HEK293T (cell line): Measurements from ENCODE around the gene THEM4.
"Not testable (repeated sequence)": the region's sequence is repeated elsewhere in the genome, so short reads cannot be mapped to it uniquely, and the experiment has no call there.

Experiments
- ARNT ChIP-seq: fragments of 450-650 bp; IDR thresholded peaks from 2 replicates; pipeline ENCODE4 v1.6.1; 2017; ENCODE audit warnings: mild to moderate bottlenecking
- BHLHE40 ChIP-seq: fragments of 450-650 bp; IDR thresholded peaks from 2 replicates; pipeline ENCODE4 v1.6.1; 2016; ENCODE audit warnings: mild to moderate bottlenecking, moderate library complexity, borderline replicate concordance
- CTBP1 ChIP-seq: fragments of 450-650 bp; IDR thresholded peaks from 2 replicates; pipeline ENCODE4 v1.6.1; 2016; ENCODE audit warnings: borderline replicate concordance
- ELF4 ChIP-seq: fragments of 450-650 bp; IDR thresholded peaks from 2 replicates; pipeline ENCODE4 v1.6.1; 2017; ENCODE audit warnings: antibody characterized with exemption
- FOXA1 ChIP-seq: fragments of 450-650 bp; IDR thresholded peaks from 2 replicates; pipeline ENCODE4 v1.6.1; 2016; ENCODE audit warnings: mild to moderate bottlenecking
- FOXK2 ChIP-seq: fragments of 450-650 bp; IDR thresholded peaks from 2 replicates; pipeline ENCODE4 v1.6.1; 2016; ENCODE audit warnings: mild to moderate bottlenecking
- FOXM1 ChIP-seq: fragments of 450-650 bp; IDR thresholded peaks from 2 replicates; pipeline ENCODE4 v1.6.1; 2017; ENCODE audit warnings: mild to moderate bottlenecking, borderline replicate concordance
- HDGF ChIP-seq: fragments of 450-650 bp; IDR thresholded peaks from 2 replicates; pipeline ENCODE4 v1.6.1; 2017; ENCODE audit warnings: antibody characterized with exemption, borderline replicate concordance
- NFRKB ChIP-seq: fragments of 450-650 bp; IDR thresholded peaks from 2 replicates; pipeline ENCODE4 v1.6.1; 2016; ENCODE audit warnings: mild to moderate bottlenecking, moderate library complexity
- SP1 ChIP-seq: fragments of 450-650 bp; IDR thresholded peaks from 2 replicates; pipeline ENCODE4 v1.6.1; 2017
- SUZ12 ChIP-seq: fragments of 450-650 bp; IDR thresholded peaks from 2 replicates; pipeline ENCODE4 v1.6.1; 2016; ENCODE audit warnings: mild to moderate bottlenecking
- TARDBP ChIP-seq: fragments of 450-650 bp; IDR thresholded peaks from 2 replicates; pipeline ENCODE4 v1.6.1; 2016

DNA sequence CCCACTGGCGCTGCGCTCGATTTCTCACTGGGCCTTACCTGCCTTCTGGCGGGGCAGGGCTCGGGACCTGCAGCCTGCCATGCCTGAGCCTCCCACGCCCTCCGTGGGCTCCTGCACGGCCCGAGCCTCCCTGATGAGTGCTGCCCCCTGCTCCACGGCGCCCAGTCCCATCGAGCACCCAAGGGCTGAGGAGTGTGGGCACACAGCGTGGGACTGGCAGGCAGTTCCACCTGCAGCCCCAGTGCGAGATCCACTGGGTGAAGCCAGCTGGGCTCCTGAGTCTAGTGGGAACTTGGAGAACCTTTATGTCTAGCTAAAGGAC lies 3.0 kb downstream of the THEM4 start:
- TF ChIP-seq CTBP1, BHLHE40, FOXA1, ARNT, SUZ12, SP1, FOXM1, FOXK2, HDGF, NFRKB, ELF4, TARDBP: not testable (repeated sequence)
